ENCODE results near the gene EDEM2. TPM values are rescaled to one million over a fixed set of nuclear protein-coding genes. Genes with fewer than 3 reads are reported as not detected.

EDEM2 gene
- total RNA-seq, 1 experiment from 2014 or later, result 22.8 TPM

GRCh38 chr20:35088231-35089145, 58.6 kb downstream of the EDEM2 start (continued):
- TF ChIP-seq REST (IDR thresholded peaks at IDR 0.05; ENCODE audit: low read depth) (no peak), CEBPB (IDR thresholded peaks at IDR 0.05; ENCODE audit: low read depth) (no peak), CBX3 (IDR thresholded peaks at IDR 0.05; ENCODE audit: low read depth) (no peak)

GRCh38 chr20:35087791-35088190, 59.3 kb downstream of the EDEM2 start:
- H3K27me3 ChIP-seq (ENCODE audit: insufficient read depth, low read length), result no peaks in the 10 kb centered on the region
- H3K4me1 ChIP-seq (ENCODE audit: control insufficient read depth in 1 of 2, insufficient read depth in 2 of 2, low read length in 2 of 2), result peaks cover 5 to 10% of the 10 kb centered on the region in 2 experiments; a peak in 3 of 4 replicates
- ChIA-PET POLR2A (no interaction called here), RAD21 (ENCODE audit: low non-redundant PET in 1 of 2, low total read pairs in 2 of 2, uncharacterized antibody in 2 of 2, unreplicated experiment in 2 of 2) (no interaction called here), CTCF (interaction anchor here (1.2 kb wide), 1 partner anchor 8 kb away, joined by 3 read pairs; no protein-coding TSS in a partner anchor)
- H3K79me2 ChIP-seq (ENCODE audit: insufficient read depth, low read length), result peaks cover 89% of the 10 kb centered on the region
- no peak overlapping the region for H3K27ac ChIP-seq (ENCODE audit: low read depth, low read length)
- H3K4me2 ChIP-seq (ENCODE audit: low read length), result no peak overlapping the region
- H4K20me1 ChIP-seq (ENCODE audit: insufficient read depth), result no peaks in the 10 kb centered on the region
- H2AFZ ChIP-seq (ENCODE audit: low read depth, low read length, poor library complexity, severe bottlenecking), result no peak overlapping the region
- H3K36me3 ChIP-seq (ENCODE audit: control insufficient read depth in 1 of 2, insufficient read depth in 2 of 2, low read length in 2 of 2), result no peaks in the 10 kb centered on the region
- ATAC-seq, result no peak
- no peak for DNase-seq (ENCODE audit: low read depth, low spot score)
- no peaks in the 10 kb centered on the region for H3K9me3 ChIP-seq (ENCODE audit: control insufficient read depth in 1 of 2, insufficient read depth in 1 of 2, low read depth in 1 of 2, low read length in 2 of 2)
- intact Hi-C loops (cut with micrococcal nuclease), result loop anchor here (5.0 kb wide), 1 partner anchor 215 kb away; the partner anchor contains the start of gene GGT7
- no peak overlapping the region for H3K4me3 ChIP-seq (replicated peaks in 1 of 2; ENCODE audit: low read depth in 1 of 2, low read length in 2 of 2)
- no peaks in the 10 kb centered on the region for H3K9me2 ChIP-seq (ENCODE audit: insufficient read depth)
- no TSS peak for BruUV-seq (replicated peaks)
- no peak overlapping the region for H3K9ac ChIP-seq (ENCODE audit: low read length)
- TF ChIP-seq SIN3A (IDR thresholded peaks at IDR 0.05; ENCODE audit: low read depth) (no peak), MAX (IDR thresholded peaks at IDR 0.05) (no peak), SP1 (IDR thresholded peaks at IDR 0.05; ENCODE audit: low read depth) (no peak), ZBTB33 (IDR thresholded peaks at IDR 0.05; ENCODE audit: extremely low read depth, insufficient replicate concordance, low read length) (no peak), JUND (IDR thresholded peaks at IDR 0.05) (no peak), ZNF274 (IDR thresholded peaks at IDR 0.05; ENCODE audit: low read depth, low read length) (no peak), RAD21 (IDR thresholded peaks at IDR 0.05; ENCODE audit: low read depth) (no peak), CBX3 (IDR thresholded peaks at IDR 0.05; ENCODE audit: low read depth) (no peak), TCF7L2 (IDR thresholded peaks at IDR 0.05; ENCODE audit: borderline replicate concordance, extremely low read depth, insufficient read depth, insufficient read length) (no peak), SRF (IDR thresholded peaks at IDR 0.05; ENCODE audit: low read depth) (no peak), EGR1 (IDR thresholded peaks at IDR 0.05; ENCODE audit: low read depth) (no peak), POLR2A (IDR thresholded peaks at IDR 0.05; ENCODE audit: borderline replicate concordance, extremely low read depth, insufficient read depth, insufficient read length) (no peak), EZH2 (IDR thresholded peaks at IDR 0.05) (no peak), ATF3 (IDR thresholded peaks at IDR 0.05) (no peak), CTCF (IDR thresholded peaks at IDR 0.05 in 2 of 3, conservative IDR thresholded peaks at IDR 0.05 in 1 of 3; ENCODE audit: borderline replicate concordance in 1 of 3, insufficient read depth in 1 of 3, low read depth in 2 of 3, low read length in 2 of 3) (no peak)

Data from HCT116 (cell line).